Suprapubic skin (tissue), 4 donors: ENCODE measurements around the gene CHL1.

Experiments used
- EP300 ChIP-seq: sonication (generic); formaldehyde crosslinking; IDR thresholded peaks from one replicate; pipeline ENCODE4 v1.6.1; 2017; ENCODE audit warnings: antibody characterized with exemption
- POLR2A ChIP-seq, 2 donors: fragments of 450-650 bp; IDR thresholded peaks; one replicate each; pipeline ENCODE4 v1.6.1; 2017; ENCODE audit warnings: antibody characterized with exemption in 2 of 2, mild to moderate bottlenecking in 2 of 2, moderate library complexity in 2 of 2
- POLR2AphosphoS5 ChIP-seq, 3 donors: sonication (generic); formaldehyde crosslinking; IDR thresholded peaks; one replicate each; pipeline ENCODE4 v1.6.1; 2017; ENCODE audit warnings: antibody characterized with exemption in 3 of 3
- TF ChIP-seq, protein P1 (sequence below), 2 donors: fragments of 200-600 bp in 1 of 2; fragments of 450-650 bp in 1 of 2; sonication (generic) in 1 of 2; IDR thresholded peaks; one replicate each; pipeline ENCODE4 v1.5.1; 2016 to 2019; ENCODE audit warnings: antibody characterized with exemption in 2 of 2, mild to moderate bottlenecking in 1 of 2, moderate library complexity in 1 of 2

DNA sequence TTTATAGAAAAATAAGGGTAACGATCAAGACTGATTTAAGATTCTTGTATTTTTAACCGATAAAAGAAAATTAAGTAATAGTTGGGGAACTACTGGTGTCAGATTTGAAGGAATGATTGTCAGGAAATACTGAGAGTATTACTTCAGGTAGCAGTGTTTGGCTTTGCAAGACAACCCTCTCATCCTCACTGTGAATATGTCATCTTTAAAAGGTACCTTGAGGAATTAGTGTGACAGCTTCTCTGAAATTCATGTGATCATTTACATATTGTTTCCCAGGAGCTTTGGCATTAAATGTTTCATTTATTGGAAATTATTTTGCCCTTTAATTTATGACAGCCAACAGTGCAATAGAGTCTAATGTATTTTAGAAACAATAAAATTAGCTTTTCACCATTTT lies 3.3 kb downstream of the CHL1 start:
- TF ChIP-seq, protein P1, sequence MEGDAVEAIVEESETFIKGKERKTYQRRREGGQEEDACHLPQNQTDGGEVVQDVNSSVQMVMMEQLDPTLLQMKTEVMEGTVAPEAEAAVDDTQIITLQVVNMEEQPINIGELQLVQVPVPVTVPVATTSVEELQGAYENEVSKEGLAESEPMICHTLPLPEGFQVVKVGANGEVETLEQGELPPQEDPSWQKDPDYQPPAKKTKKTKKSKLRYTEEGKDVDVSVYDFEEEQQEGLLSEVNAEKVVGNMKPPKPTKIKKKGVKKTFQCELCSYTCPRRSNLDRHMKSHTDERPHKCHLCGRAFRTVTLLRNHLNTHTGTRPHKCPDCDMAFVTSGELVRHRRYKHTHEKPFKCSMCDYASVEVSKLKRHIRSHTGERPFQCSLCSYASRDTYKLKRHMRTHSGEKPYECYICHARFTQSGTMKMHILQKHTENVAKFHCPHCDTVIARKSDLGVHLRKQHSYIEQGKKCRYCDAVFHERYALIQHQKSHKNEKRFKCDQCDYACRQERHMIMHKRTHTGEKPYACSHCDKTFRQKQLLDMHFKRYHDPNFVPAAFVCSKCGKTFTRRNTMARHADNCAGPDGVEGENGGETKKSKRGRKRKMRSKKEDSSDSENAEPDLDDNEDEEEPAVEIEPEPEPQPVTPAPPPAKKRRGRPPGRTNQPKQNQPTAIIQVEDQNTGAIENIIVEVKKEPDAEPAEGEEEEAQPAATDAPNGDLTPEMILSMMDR (IDR thresholded peaks at IDR 0.05), result no peak
- TF ChIP-seq POLR2AphosphoS5 (IDR thresholded peaks at IDR 0.05), result no peak
- no peak for TF ChIP-seq POLR2A (IDR thresholded peaks at IDR 0.05)
- no peak for TF ChIP-seq EP300
